ENCODE measurements around the gene SPSB2.

GRCh38 chr12:6821591-6822425 lies 51.3 kb downstream of the SPSB2 start, which contains the start of gene GPR162:
- TF ChIP-seq POLR2AphosphoS5 (IDR thresholded peaks at IDR 0.05; ENCODE audit: borderline replicate concordance, low read depth, low read length), result no peak; the same call in 1 of the 2 replicates
- no peak for TF ChIP-seq EZH2 (IDR thresholded peaks at IDR 0.05)
